ENCODE data around the gene MC5R.

DNA sequence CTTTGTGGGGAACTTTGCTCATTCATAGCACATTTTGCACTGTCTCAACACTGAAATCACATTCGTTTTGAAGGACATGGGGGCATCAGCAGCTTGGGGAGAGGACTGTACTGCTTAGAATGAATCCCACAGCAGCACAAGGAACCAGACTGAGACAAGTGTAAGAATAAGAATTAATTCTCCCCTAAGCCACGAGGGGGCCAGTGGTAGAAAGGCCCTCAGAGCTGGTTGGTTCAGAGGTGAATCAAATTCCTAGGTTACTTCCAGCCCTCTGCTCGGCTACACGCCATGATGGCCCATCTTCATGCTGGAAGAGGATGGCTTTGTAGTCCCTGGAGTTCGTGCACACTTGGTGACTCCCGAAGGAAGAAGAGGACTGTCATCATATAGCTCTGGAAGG is 12.0 kb upstream of the MC5R start:
- no peak for TF ChIP-seq CTCF (IDR thresholded peaks at IDR 0.05; ENCODE audit: low read depth, low read length, missing input control)
- TF ChIP-seq, protein P1, sequence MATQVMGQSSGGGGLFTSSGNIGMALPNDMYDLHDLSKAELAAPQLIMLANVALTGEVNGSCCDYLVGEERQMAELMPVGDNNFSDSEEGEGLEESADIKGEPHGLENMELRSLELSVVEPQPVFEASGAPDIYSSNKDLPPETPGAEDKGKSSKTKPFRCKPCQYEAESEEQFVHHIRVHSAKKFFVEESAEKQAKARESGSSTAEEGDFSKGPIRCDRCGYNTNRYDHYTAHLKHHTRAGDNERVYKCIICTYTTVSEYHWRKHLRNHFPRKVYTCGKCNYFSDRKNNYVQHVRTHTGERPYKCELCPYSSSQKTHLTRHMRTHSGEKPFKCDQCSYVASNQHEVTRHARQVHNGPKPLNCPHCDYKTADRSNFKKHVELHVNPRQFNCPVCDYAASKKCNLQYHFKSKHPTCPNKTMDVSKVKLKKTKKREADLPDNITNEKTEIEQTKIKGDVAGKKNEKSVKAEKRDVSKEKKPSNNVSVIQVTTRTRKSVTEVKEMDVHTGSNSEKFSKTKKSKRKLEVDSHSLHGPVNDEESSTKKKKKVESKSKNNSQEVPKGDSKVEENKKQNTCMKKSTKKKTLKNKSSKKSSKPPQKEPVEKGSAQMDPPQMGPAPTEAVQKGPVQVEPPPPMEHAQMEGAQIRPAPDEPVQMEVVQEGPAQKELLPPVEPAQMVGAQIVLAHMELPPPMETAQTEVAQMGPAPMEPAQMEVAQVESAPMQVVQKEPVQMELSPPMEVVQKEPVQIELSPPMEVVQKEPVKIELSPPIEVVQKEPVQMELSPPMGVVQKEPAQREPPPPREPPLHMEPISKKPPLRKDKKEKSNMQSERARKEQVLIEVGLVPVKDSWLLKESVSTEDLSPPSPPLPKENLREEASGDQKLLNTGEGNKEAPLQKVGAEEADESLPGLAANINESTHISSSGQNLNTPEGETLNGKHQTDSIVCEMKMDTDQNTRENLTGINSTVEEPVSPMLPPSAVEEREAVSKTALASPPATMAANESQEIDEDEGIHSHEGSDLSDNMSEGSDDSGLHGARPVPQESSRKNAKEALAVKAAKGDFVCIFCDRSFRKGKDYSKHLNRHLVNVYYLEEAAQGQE (IDR thresholded peaks at IDR 0.05): no peak
- TF ChIP-seq RXRA (IDR thresholded peaks at IDR 0.05): no peak
